HG03521 (cell line): ENCODE data around the gene NRIP1.
"Not testable (repeated sequence)": the region's sequence is repeated elsewhere in the genome, so short reads cannot be mapped to it uniquely, and the experiment has no call there.

Experiments used
- ATAC-seq: cut with Tn5 transposase; IDR thresholded peaks from one replicate; pipeline ENCODE4 v1.9.1; 2021; ENCODE audit warnings: mild to moderate bottlenecking, moderate library complexity; ENCODE audit not compliant: unreplicated experiment

NRIP1 gene

DNA sequence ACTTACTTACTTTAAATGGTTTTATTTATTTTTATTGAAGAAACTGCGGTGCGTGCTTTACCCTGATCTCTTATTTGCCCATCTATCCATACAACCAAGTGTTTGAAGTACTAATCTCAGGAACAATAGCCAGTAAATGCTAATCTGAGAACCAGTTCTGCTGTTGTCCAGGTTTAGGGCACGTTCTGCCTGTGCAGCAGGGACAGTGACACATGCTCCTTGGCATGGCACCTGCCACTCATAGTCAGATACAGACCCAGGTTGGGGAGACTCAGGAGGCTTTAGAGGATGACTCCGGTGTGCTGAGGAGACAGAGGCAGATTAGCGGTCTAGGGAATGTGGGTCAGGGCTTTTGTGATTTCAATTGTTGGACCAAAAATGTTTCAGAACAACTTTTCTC, 83.6 kb downstream of the NRIP1 start:
- ATAC-seq: no peak

DNA sequence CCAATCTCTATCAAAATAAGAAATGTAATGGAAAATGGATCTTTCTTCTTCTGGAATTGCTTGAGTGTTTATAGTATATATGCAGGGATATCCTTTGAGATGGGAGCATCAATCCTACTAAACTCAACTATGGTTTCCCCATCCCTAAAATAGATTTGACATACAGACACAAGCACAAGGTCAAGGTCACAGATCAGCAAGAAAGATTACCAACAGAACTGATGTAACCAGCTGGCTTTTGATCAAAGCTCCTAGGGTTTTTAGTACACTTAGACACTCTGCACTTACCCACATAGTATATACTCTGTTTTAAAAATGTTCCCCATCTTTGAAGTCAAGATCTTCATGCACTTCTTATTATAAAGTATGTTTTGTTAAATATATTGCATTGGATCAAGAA, 85.5 kb downstream of the NRIP1 start:
- ATAC-seq: no peak

- no peak for ATAC-seq
These were observed 87.0 kb downstream of the NRIP1 start for GRCh38 chr21:14977814-14978213.

DNA sequence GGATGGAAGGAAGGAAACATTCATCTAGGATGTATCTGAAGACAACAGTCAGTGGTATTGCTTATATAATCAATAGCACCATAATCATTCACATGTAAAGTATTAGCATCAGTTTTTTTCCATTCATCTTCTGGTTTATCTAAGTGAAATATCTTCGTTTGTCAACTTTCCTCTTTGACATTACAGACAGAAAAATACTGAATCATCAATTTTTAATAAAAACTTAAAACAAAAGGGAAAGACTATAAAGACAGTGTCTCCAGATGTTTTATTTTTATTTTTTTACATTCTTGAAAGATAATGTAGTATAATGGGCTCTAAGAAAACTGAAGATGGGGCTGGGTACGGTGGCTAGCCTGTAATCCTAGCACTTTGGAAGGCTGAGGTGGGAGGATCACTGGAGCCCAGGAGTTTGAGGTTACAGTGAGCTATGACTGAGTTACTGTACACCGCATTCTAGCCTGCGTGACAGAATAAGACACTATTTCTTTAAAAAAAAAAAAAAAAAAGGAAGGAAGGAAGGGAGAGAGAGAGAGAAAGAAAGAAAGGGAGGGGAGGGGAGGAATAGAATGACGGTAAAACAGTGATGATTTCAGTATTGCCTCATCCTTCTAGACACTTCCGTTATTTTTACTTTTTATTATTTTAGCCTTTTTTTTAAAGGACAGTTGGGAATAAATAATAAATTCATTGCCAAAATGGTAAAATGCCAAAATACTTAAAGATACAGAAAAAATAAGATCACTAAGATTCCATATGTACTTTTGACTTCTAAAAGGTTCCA, 89.5 kb downstream of the NRIP1 start:
- ATAC-seq: no peak

- no peak for ATAC-seq
These were observed 92.1 kb downstream of the NRIP1 start for GRCh38 chr21:14972678-14973077.

DNA sequence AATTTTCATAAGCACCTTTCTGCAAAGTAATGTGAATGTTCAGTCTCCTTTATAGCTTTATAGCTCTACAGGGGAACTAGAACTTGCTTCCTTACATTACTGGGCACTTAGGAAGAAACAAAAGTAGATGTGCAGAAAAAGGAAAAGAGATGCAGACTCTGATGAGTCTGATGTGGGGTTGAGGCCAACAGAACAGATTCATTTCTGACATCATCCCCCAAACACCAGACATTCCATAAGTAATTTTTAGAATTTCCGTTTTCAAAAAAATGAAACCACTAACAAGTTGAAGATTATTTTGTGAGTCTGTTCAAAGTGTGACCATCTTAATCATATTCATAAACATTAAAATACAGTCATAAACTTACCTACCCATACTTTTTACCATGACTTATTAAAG, 96.0 kb downstream of the NRIP1 start:
- ATAC-seq: no peak

- no peak for ATAC-seq
These were observed 96.8 kb downstream of the NRIP1 start for GRCh38 chr21:14968029-14968428.

DNA sequence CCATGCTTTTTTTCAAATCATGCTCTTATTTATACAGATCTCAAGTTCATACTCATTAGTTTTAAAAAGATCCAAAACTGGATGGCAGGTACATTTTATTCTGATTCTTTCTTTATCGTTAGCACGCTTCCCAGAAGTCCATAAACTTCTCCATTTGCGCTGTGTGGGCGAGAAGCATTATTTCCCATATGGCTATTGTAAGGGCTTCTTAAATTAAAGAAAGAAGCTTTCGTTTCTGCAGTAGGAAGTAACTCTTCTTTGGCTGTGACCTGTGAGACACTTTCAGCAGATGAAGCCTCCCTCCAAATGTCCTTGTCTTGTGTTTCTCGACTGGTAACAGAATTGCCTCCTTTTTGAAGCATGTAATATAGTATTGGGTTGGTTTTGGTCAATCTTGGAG, 100.2 kb downstream of the NRIP1 start:
- ATAC-seq: no peak

DNA sequence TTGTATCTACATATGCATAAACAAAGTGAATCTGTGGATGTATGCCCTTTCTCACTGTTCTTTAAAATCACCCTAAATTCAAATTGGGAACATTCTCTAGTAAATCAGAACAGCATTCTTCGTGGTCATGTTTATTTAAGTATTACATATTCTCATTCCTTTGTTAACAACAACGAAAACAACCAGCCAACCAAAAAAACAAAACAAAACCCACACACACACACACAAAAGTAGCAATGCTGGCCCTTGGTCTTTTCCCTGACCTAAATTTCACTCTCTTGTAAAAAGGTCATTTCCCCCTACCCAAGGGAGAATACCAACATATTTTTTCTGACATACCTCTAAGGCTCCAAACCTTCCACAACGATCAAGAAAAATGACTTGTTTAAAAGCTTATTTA, 102.6 kb downstream of the NRIP1 start:
- no peak for ATAC-seq

DNA sequence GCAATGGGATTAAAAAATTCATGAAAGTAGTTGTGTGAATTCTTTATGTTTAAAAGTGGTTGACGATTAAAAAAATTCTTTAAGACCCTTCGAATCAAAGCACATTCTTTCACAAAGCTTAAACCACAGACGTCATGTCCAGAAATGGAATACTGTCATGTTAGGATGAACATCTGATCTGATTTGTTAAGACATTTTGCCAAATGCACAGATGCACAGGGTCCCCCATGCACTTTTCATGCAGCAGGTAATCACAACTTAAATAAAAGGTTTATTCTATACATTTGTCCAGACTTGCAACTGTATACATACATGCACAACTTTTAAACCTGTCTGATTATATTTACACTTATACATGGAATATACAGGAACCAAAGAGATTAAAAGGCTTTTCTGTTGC, 103.3 kb downstream of the NRIP1 start:
- ATAC-seq: no peak

- no peak for ATAC-seq
These were observed 105.5 kb downstream of the NRIP1 start for GRCh38 chr21:14959343-14959742.

- ATAC-seq: no peak
These were observed 107.0 kb downstream of the NRIP1 start for GRCh38 chr21:14957836-14958235.

GRCh38 chr21:14956807-14957206, 108.0 kb downstream of the NRIP1 start:
- ATAC-seq: no peak

- no peak for ATAC-seq
These were observed 108.8 kb downstream of the NRIP1 start for GRCh38 chr21:14955936-14956520.

GRCh38 chr21:14952916-14953315, 111.9 kb downstream of the NRIP1 start:
- no peak for ATAC-seq

- ATAC-seq: no peak
These were observed 115.2 kb downstream of the NRIP1 start for GRCh38 chr21:14949603-14950002.

DNA sequence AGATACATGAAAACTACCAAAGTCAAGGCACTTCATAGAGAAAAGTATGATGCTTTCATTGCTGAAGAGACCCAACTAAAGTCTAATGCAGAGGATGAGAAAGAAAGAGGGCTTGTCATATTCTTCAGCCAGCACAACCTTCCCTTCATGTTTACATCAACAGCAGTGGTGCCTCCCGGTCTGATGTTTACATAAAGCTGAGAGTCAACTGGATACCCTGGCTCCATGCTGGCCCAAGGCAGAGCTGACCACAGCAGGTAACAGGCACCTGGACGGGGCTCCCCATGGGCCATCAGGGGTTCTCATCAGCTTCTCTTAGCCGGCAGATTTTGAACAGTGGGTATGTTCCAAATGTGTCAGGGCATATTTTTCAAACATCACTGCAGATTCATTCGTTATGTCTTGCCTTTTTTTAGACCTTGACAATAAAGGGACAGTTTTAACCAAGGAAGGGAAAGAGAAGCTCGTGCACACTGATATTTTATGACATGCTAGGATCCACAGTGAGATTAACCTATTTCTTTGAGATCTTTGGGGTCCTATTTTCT, 117.1 kb downstream of the NRIP1 start:
- no peak for ATAC-seq

DNA sequence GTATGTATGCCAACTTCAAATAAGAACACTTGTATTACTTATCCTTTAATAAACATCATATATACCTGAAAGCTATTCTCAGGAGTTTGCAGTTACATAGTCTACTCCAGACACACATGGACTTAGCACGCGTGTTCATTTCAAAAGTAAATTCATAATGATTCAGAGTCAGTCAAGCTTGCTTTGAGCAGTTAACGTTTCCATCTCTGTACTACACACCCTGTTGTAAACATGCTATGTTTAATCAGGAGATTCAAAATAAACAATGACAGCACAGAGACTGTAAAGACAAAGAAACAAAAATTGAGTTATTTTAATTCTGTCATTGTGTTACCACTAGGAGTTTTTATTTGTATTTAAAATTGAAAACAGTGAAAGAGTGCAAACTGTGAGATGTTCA, 119.6 kb downstream of the NRIP1 start:
- no peak for ATAC-seq

DNA sequence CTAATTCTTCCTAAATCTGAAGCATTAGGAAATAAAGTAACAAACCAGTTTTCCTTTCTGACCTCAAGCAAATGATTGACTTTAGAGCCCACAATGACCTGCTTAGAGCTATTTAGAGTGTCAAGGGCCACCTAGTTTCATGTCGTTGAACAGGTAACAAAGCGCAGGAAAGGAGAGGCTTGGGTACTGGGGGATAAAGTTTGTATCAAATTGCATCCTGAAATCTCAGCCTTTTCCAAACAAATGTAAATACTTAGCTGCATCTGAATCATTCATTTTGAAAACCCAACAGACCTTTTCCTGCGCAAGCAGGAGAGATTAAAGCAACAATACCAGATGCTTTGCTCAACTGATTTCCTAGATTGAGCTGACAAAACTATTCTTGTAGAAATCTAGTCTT, 121.2 kb downstream of the NRIP1 start:
- no peak for ATAC-seq

- ATAC-seq: no peak
These were observed 121.9 kb downstream of the NRIP1 start for GRCh38 chr21:14942801-14943490.

- ATAC-seq: not testable (repeated sequence)
These were observed 137.5 kb downstream of the NRIP1 start for GRCh38 chr21:14927324-14927723.

GRCh38 chr21:14926186-14926585, 138.6 kb downstream of the NRIP1 start:
- no peak for ATAC-seq
